OCI-LY7 (cell line): ENCODE data around the gene OGDH. TPM values are rescaled to one million over a fixed set of nuclear protein-coding genes. Genes with fewer than 3 reads are reported as not detected.

ENCODE experiments used
- BruUV-seq: library from RNA; stranded (reverse); fragments of 400-500 nt; replicated peaks from 2 replicates; lab custom pipeline; 2021; lab: Mats Ljungman, UMichigan
- CTCF ChIA-PET: fragments of 300-600 bp; sonication (Branson Sonifier 250); formaldehyde crosslinking; loops from one replicate; lab custom pipeline; 2022; ENCODE audit warnings: antibody characterized with exemption; ENCODE audit not compliant: unreplicated experiment; lab: Charles Lee
- POLR2A ChIA-PET: fragments of 300-600 bp; sonication (Branson Sonifier 250); formaldehyde crosslinking; loops from one replicate; lab custom pipeline; 2022; ENCODE audit warnings: antibody characterized with exemption; lab: Charles Lee
- DNase-seq: peaks from one replicate; pipeline ENCODE4 v3.0.0-alpha.2; 2015; ENCODE audit warnings: low spot score
- H2AFZ ChIP-seq: fragments of 200-600 bp; sonication (generic), shearing (Covaris generic); 2 replicates; pipeline ENCODE4 v1.6.1; 2014; ENCODE audit warnings: mild to moderate bottlenecking, antibody characterized with exemption, low read length, moderate library complexity
- H3K27ac ChIP-seq: fragments of 200-600 bp; sonication (generic); 2 replicates; pipeline ENCODE4 v1.5.1; 2014; ENCODE audit warnings: mixed run types, low read depth, mild to moderate bottlenecking, moderate library complexity, low read length, inconsistent platforms; ENCODE audit not compliant: poor library complexity, severe bottlenecking
- H3K36me3 ChIP-seq: fragments of 200-600 bp; sonication (generic); 2 replicates; pipeline ENCODE4 v1.6.1; 2014; ENCODE audit warnings: mild to moderate bottlenecking, antibody characterized with exemption, low read length, moderate library complexity, mixed read lengths; ENCODE audit not compliant: insufficient read depth
- H3K4me1 ChIP-seq: fragments of 200-600 bp; sonication (generic); 2 replicates; pipeline ENCODE4 v1.5.1; 2014; ENCODE audit warnings: mild to moderate bottlenecking, low read length; ENCODE audit not compliant: insufficient read depth, poor library complexity, severe bottlenecking
- H3K4me2 ChIP-seq: fragments of 200-600 bp; sonication (generic); 2 replicates; pipeline ENCODE4 v1.6.1; 2014; ENCODE audit warnings: mild to moderate bottlenecking, low read length
- H3K4me3 ChIP-seq: fragments of 200-600 bp; sonication (generic); 2 replicates; pipeline ENCODE4 v1.5.1; 2014; ENCODE audit warnings: mild to moderate bottlenecking, low read depth, low read length; ENCODE audit not compliant: poor library complexity, severe bottlenecking
- H3K79me2 ChIP-seq: fragments of 200-600 bp; sonication (generic); 2 replicates; pipeline ENCODE4 v1.6.1; 2016; ENCODE audit warnings: low read depth, mild to moderate bottlenecking, low read length, moderate library complexity, mixed read lengths; ENCODE audit not compliant: insufficient read depth
- H3K9me2 ChIP-seq: fragments of 200-600 bp; sonication (generic); 2 replicates; pipeline ENCODE4 v1.6.1; 2016; ENCODE audit warnings: mild to moderate bottlenecking, low read length, mixed read lengths; ENCODE audit not compliant: insufficient read depth
- H3K9me3 ChIP-seq: fragments of 200-600 bp; sonication (generic); 2 replicates; pipeline ENCODE4 v1.6.1; 2014; ENCODE audit warnings: mild to moderate bottlenecking, mixed run types, low read length, mixed read lengths
- H4K20me1 ChIP-seq: fragments of 200-600 bp; sonication (generic); 2 replicates; pipeline ENCODE4 v1.6.1; 2014; ENCODE audit warnings: mild to moderate bottlenecking, antibody characterized with exemption, low read length, moderate library complexity, mixed read lengths; ENCODE audit not compliant: insufficient read depth
- EZH2phosphoT487 ChIP-seq: fragments of 200-600 bp; sonication (generic); IDR thresholded peaks from 2 replicates; pipeline ENCODE4 v1.6.1; 2018; ENCODE audit warnings: low read depth, borderline replicate concordance, mild to moderate bottlenecking, mixed run types, antibody characterized with exemption, low read length, moderate library complexity, mixed read lengths
- intact Hi-C: fragments of 100-400 bp; cut with micrococcal nuclease; formaldehyde crosslinking; loops from one replicate; pipeline ENCODE4 v1.10.0; 2022; ENCODE audit not compliant: unreplicated experiment
- total RNA-seq, 2 experiments: library from RNA; depleted of rRNA in 1 of 2; stranded (reverse); fragments of >200 nt in 1 of 2; shearing (Covaris generic) in 1 of 2; gene quantifications; 2 replicates each; pipeline ENCODE4 v1.2.3, GENCODE V29; 2014 to 2022
- TF ChIP-seq, protein P1 (sequence below): fragments of 200-600 bp; sonication (generic); conservative IDR thresholded peaks from 2 replicates; pipeline ENCODE4 v1.5.1; 2014; ENCODE audit warnings: mild to moderate bottlenecking, antibody characterized with exemption, low read length, moderate library complexity, mixed read lengths

The OGDH gene
- total RNA-seq, 2 experiments from 2014 or later: 47.6 to 70.9 TPM

DNA sequence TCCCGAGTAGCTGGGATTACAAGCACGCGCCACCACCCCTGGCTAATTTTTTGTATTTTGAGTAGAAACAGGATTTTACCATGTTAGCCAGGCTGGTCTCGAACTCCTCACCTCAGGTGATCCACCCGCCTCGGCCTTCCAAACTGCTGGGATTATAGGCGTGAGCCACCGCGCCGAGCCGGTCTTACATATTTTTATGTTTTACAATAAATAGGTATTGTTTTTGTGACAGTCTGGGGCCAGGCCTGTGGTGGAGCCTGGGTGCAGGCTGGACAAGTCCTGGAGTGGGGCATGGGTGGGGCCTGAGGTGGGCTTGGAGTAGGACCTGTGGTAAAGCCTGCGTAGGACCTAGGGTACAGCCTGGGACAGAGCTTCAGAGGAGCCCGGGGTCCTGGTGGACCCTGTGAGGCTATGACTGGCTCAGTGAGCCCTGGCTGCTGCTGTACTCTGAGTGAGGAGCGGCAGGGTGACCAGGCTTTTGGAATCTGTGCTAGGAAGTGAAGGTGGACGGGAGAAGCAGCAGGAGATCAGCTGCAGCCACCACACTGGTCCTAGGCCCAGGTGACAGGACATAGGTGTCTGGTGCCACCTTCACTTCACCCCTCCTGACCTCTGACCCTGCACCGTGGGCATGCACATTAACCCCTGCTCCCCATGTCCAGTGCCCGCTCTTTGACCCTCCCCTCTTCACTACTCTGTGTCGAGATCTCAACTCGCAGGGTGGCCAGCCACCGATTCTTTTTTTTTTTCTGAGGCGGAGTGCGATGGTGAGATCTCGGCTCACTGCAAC is 132.6 kb downstream of the OGDH start:
- DNase-seq: no peak
- TF ChIP-seq, protein P1, sequence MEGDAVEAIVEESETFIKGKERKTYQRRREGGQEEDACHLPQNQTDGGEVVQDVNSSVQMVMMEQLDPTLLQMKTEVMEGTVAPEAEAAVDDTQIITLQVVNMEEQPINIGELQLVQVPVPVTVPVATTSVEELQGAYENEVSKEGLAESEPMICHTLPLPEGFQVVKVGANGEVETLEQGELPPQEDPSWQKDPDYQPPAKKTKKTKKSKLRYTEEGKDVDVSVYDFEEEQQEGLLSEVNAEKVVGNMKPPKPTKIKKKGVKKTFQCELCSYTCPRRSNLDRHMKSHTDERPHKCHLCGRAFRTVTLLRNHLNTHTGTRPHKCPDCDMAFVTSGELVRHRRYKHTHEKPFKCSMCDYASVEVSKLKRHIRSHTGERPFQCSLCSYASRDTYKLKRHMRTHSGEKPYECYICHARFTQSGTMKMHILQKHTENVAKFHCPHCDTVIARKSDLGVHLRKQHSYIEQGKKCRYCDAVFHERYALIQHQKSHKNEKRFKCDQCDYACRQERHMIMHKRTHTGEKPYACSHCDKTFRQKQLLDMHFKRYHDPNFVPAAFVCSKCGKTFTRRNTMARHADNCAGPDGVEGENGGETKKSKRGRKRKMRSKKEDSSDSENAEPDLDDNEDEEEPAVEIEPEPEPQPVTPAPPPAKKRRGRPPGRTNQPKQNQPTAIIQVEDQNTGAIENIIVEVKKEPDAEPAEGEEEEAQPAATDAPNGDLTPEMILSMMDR: no peak
- TF ChIP-seq EZH2phosphoT487: no peak
- Histone ChIP-seq H3K4me3 (no peak overlapping the region), H4K20me1 (no peaks in the 10 kb centered on the region), H3K4me1 (peaks cover 3% of the 10 kb centered on the region), H3K79me2 (no peaks in the 10 kb centered on the region), H3K27ac (no peak overlapping the region), H3K9me3 (no peaks in the 10 kb centered on the region), H3K36me3 (no peaks in the 10 kb centered on the region), H2AFZ (no peak overlapping the region), H3K9me2 (no peaks in the 10 kb centered on the region), H3K4me2 (no peak overlapping the region)
- POLR2A ChIA-PET: interaction anchor here (0.6 kb wide), 1 partner anchor 18 kb away, joined by 5 read pairs; no protein-coding TSS in a partner anchor
- BruUV-seq: no TSS peak
- CTCF ChIA-PET: no interaction called here
- intact Hi-C loops: no loop called here

DNA sequence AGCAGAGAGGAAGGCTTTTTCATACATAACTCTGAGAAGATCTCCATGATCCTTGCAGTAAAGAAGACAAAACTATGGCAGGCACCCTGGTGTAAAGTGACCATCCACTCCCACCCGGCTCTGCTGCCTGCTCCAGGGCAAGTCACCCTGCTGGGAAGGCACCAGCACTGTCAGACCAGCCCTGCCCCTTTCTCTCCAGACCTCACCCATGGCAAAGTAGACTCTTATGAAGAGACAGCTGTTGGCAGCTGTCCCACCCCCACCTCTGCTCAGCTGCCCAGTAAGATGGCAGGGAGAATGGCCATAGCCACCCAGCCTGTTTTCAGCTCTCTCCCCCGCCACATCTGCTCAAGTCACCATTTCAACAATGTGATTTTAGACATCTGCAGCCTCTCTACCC is 133.6 kb downstream of the OGDH start:
- ChIA-PET POLR2A (no interaction called here), CTCF (no interaction called here)
- Histone ChIP-seq H3K36me3 (no peaks in the 10 kb centered on the region), H3K4me1 (peaks cover 3% of the 10 kb centered on the region), H3K27ac (no peak overlapping the region), H2AFZ (no peak overlapping the region), H3K9me2 (no peaks in the 10 kb centered on the region), H3K9me3 (no peaks in the 10 kb centered on the region), H3K4me2 (no peak overlapping the region), H4K20me1 (no peaks in the 10 kb centered on the region), H3K4me3 (no peak overlapping the region), H3K79me2 (no peaks in the 10 kb centered on the region)
- no peak for DNase-seq
- intact Hi-C loops: no loop called here
- BruUV-seq: no TSS peak
- TF ChIP-seq EZH2phosphoT487: no peak
- TF ChIP-seq, protein P1: no peak

DNA sequence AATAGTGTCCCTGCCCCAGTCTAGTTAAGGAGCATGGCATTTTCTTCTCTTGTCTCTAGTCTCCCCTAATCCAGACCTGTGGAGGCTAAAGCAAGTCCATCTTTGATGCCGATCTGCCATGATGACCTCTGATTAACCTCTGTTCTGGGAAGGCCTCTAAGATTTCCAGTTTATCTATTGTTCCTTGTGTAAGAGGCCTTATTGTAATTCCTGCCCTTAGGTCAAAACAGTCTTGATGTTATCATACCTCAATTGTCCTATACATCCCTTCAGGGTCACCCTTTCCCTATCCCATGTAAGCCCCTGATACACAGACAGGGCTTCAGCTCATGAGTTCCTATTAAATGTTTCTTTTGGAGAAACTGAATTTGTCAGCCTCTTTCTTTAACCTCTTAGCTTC is 137.3 kb downstream of the OGDH start:
- H2AFZ ChIP-seq: no peak overlapping the region
- H3K79me2 ChIP-seq: no peaks in the 10 kb centered on the region
- CTCF ChIA-PET: no interaction called here
- DNase-seq: no peak
- H3K27ac ChIP-seq: no peak overlapping the region
- POLR2A ChIA-PET: no interaction called here
- no peaks in the 10 kb centered on the region for H4K20me1 ChIP-seq
- BruUV-seq: no TSS peak
- no peak overlapping the region for H3K4me2 ChIP-seq
- H3K4me1 ChIP-seq: peaks cover 9% of the 10 kb centered on the region
- H3K4me3 ChIP-seq: no peak overlapping the region
- TF ChIP-seq, protein P1: no peak
- no peak for TF ChIP-seq EZH2phosphoT487
- intact Hi-C loops: no loop called here
- no peaks in the 10 kb centered on the region for H3K9me3 ChIP-seq
- no peaks in the 10 kb centered on the region for H3K9me2 ChIP-seq
- H3K36me3 ChIP-seq: no peaks in the 10 kb centered on the region
